ENCODE data around the gene BFAR.
"Not testable (repeated sequence)": the region's sequence is repeated elsewhere in the genome, so short reads cannot be mapped to it uniquely, and the experiment has no call there.

The BFAR gene

DNA sequence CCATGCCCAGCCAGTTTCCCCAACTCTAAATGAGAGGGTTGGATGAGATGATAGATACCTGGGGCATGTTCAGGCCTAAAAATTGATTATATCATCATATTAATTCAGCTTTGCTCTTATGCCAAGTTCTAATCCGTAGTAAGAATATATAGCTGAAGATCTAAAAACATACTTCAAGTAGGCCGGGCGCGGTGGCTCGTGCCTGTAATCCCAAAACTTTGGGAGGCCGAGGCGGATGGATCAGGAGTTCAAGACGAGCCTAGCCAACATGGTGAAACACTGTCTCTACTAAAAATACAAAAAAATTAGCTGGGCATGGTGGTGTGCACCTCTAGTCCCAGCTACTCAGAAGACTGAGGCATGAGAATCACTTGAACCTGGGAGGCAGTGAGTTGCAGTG is 49.4 kb downstream of the BFAR start:
- FAIRE-seq, result no peak
- no peak for DNase-seq (ENCODE audit: insufficient read length, low spot score)
- no peak for TF ChIP-seq POLR2A (IDR thresholded peaks at IDR 0.05; ENCODE audit: low read depth, low read length)
- no peak for TF ChIP-seq POLR2AphosphoS5 (IDR thresholded peaks at IDR 0.05; ENCODE audit: low read depth, low read length)
- no peak for TF ChIP-seq PAX5 (IDR thresholded peaks at IDR 0.05; ENCODE audit: insufficient read depth, low read length, severe bottlenecking)
- TF ChIP-seq POU2F2 (IDR thresholded peaks at IDR 0.05; ENCODE audit: low read depth, low read length), result no peak
- no peak for TF ChIP-seq TAF1 (IDR thresholded peaks at IDR 0.05; ENCODE audit: low read depth, low read length)
- no peak for TF ChIP-seq SPI1 (IDR thresholded peaks at IDR 0.05; ENCODE audit: low read depth, low read length)

DNA sequence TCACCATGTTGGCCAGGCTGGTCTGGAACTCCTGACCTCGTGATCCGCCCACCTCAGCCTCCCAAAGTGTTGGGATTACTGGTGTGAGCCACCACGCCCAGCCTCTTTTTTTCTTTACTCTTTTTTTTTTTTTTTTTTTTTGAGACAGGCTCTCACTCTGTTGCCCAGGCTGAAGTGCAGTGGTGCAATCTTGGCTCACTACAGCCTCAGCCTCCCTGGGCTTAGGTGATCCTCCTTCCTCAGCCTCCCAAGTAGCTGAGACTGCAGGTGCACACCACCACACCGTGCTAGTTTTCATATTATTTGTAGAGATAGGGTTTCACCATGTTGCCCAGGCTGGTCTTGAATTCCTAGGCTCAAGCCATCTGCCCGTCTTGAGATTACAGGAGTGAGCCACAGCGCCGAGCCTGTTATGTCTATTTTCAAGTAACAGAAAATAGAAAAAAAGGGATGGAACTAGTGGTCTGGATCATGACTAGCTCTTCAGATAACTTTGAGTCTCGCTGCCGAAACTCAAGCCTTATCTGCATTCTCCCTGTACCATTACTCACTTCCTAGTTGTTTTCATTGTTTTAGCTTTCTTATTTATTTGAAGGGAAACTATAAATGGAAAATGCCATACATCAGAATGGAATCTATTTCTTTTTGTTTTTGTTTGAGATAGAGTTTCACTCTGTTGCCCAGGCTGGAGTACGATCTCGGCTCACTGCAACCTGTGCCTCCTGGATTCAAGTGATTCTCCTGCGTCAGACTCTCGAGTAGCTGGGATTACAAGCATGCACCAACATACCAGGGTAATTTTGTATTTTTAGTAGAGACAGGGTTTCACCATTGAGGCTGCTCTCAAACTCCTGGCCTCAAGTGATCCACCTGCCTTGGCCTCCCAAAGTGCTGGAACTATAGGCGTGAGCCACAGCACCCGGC is 53.4 kb downstream of the BFAR start:
- FAIRE-seq; DNase-seq (ENCODE audit: insufficient read length, low spot score): not testable (repeated sequence)

DNA sequence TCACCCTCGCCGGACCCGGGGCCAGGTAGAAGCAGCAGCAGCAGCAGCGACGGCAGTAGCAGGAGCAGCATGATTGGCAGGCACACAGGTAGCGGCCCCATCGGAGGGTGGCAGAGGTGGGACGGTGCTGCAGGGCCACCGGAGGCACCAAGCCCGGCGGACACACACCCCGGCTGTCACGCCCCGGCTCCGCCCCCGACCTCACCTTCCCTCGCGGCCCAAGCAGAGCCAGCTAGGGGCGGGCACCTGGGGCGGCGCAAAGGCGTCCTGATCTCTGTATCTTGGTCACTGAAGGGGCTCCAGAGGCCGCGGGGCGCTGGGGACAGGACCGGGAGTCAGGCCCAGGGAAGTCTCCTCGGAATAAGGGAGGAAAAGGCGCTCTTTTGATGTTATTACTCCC is 61.4 kb downstream of the BFAR start, which contains the start of gene PLA2G10:
PLA2G10 (minus strand) TSS at position 180 of the 400 bp plus-strand sequence; CDS start at position 101, 79 bp downstream.
- not testable (repeated sequence) for FAIRE-seq; DNase-seq (ENCODE audit: insufficient read length, low spot score)

- DNase-seq (ENCODE audit: insufficient read length, low spot score); FAIRE-seq: not testable (repeated sequence)
These were observed 69.1 kb downstream of the BFAR start for GRCh38 chr16:14701859-14702258.

- not testable (repeated sequence) for DNase-seq (ENCODE audit: insufficient read length, low spot score); FAIRE-seq
These were observed 69.9 kb downstream of the BFAR start for GRCh38 chr16:14702672-14703071.

DNA sequence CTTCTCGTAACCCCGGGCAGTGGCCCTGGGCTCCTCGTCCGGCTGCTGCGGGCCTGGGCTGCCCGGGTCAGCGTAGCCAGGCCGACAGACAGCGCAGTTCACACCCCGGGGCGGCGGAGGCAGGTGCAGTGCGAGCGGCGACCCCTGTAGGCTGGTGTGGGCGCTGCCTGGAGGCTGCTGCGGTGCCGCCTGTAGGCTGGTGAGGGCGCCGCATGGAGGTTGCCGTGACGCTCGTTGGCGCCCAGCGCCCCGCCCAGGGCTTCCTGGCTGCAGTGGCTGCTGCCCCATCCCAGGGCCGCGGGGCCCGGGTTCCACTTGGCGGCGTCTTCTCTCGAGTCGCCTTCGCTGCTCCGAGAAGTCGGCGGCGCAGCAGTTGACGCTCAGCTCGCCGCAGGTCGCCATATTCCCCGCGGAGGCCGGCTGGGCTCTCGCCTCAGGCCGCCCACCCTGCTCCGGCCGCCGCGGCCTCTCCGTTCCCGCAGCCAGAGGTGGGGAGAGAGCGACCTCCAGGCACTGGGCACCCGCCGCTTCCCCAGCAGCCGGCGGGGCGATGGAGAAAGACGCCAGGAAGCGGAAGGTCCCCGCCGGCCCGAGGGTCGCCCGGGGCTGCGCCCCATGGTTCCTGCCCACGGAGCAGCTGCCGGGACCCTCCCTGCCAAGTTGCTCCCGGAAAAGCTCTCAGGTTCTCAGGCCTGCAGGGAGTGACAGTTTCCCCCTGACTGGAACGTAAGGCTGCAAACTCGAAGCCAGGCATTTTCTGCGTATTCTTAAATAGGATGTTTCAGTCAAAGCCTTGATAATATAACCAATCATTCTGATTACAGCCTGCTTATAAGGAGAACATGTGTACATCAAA is 70.6 kb downstream of the BFAR start, which contains the start of gene NPIPA3:
NPIPA3 (plus strand) TSS at position 256 of the 856 bp plus-strand sequence. CDS start 5,533 bp downstream, outside the sequence.
- not testable (repeated sequence) for DNase-seq (ENCODE audit: insufficient read length, low spot score)

More for the DNA sequence above, 70.6 kb downstream of the BFAR start, which contains the start of gene NPIPA3:
- peak; percentile 71 for FAIRE-seq
